ENCODE measurements around the gene BRD9. TPM values are rescaled to one million over a fixed set of nuclear protein-coding genes. Genes with fewer than 3 reads are reported as not detected.
A peak's percentile ranks its signal among the peaks of the same experiment; 100 is the strongest.

The BRD9 gene
- total RNA-seq, 1 donor from 2014 or later: 41.1 TPM

DNA sequence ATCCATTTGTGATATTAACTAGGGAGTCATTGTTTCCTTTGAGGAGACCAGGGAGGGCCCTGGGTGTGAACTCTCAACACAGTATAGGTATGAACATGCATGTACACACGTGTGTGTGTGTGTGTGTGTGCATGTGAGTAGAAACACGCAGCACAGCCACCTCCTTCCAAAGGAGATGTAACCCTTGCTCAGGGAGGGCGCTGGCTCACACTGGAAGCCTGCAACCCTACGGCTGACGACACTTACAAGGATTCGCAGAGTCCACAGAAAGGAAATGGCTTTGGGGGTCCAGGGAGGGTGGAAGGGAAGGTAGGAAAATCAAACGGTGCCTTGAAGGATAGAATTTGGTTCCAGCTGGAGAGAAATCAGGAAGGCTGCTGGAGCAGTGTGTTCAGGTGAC is 22.0 kb upstream of the BRD9 start:
- TF ChIP-seq CTCF (conservative IDR thresholded peaks at IDR 0.05; ENCODE audit: low read depth, low read length): no peak
- no peak for DNase-seq (ENCODE audit: low read depth)
- no peak overlapping the region for H3K4me3 ChIP-seq (ENCODE audit: low read depth, low read length)

GRCh38 chr5:914174-914573 is 21.6 kb upstream of the BRD9 start:
- TF ChIP-seq CTCF (conservative IDR thresholded peaks at IDR 0.05; ENCODE audit: low read depth, low read length): no peak
- DNase-seq (ENCODE audit: low read depth): no peak
- no peak overlapping the region for H3K4me3 ChIP-seq (ENCODE audit: low read depth, low read length)

DNA sequence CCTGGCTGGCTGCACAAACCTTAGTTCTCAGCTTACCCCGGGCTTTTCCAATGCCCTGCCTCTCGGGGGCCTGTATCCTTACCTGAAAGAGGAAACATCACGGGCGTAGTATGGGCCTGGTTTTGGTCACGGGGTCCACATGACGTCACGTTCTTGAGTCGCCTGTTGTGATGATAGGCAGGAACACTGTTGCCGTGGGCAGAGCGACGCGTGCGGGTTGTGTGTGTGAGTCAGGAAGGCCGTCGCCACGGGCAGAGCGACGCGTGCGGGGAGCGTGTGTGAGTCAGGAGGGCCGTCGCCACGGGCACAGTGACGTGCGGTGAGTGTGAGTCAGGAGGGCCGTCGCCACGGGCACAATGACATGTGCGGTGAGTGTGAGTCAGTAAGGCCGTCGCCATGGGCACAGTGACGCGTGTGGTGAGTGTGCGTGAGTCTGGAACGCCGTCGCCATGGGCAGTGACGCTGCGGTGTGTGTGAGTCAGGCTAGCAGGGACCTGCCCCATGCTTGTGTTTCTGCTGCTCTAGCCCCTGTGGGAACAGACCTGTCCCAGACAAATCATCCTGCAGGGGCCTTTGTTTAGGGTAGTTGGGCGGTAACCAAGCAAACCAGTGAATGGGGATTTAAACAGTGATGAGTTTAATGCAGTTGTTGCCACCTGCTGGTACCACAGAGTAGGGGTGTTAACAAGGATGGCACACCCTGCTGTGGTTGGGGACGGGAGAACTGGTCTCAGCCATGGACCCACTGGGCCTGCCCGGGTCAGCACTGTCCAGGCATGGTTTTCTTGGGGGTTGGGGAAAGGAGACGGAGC is 19.9 kb upstream of the BRD9 start:
- TF ChIP-seq CTCF (conservative IDR thresholded peaks at IDR 0.05; ENCODE audit: low read depth, low read length): peak; percentile 28
- H3K4me3 ChIP-seq (ENCODE audit: low read depth, low read length): no peak overlapping the region
- DNase-seq (ENCODE audit: low read depth): no peak

DNA sequence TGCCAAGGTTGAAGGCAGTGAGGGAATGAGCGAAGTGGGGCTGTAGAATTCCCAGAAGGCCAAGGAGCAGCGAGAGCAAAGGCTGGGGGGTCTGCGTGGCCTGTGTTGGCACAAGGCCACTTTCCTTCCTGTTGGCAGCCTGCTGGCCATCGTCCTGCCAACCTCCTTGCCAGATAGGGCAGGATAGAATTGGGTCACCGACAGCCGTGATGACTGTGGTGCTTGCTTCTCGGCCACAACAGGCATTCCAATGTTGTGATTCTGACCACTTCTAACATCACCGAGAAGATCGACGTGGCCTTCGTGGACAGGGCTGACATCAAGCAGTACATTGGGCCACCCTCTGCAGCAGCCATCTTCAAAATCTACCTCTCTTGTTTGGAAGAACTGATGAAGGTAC is 19.0 kb upstream of the BRD9 start:
- DNase-seq (ENCODE audit: low read depth): no peak
- H3K4me3 ChIP-seq (ENCODE audit: low read depth, low read length): no peak overlapping the region
- TF ChIP-seq CTCF (conservative IDR thresholded peaks at IDR 0.05; ENCODE audit: low read depth, low read length): no peak

GRCh38 chr5:910769-911160 is 18.2 kb upstream of the BRD9 start:
- H3K4me3 ChIP-seq (ENCODE audit: low read depth, low read length): no peak overlapping the region
- no peak for DNase-seq (ENCODE audit: low read depth)
- no peak for TF ChIP-seq CTCF (conservative IDR thresholded peaks at IDR 0.05; ENCODE audit: low read depth, low read length)

DNA sequence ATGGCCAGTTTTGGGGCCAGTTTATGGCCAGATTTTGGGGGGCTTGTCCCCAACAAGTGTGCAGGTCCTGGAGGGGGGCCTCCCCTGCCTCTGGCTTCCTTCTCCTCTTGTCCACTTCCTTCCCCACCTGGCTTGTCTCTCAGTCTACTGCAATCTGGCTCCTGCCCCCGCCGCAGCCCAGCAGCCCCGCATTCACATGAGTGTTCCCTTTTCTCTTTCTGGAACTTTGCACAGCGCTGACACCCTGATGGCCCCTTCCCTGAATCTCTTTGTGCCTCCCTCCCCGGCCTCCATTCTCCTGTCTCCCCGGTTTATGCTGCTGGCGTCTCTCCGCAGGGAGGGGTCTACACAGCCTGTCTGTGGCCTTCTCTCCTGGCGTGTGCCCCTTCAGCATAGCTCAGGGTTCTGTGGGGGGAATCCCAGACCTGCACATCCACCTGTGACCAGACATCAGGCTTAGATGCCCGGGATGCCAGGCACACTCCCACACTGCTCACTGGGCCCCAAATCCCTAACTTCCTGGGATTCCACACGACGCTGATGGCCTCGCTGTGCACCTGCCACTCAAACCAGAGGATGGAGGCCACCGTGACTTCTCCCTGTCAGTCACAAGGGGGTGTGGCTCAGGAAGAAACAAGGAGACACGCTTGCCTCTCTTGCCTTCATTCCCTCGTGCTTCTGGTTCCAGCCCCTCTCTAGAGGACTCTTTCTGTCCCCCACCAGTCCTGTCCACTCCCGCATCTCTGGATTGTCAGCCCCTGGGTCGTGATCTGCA is 17.6 kb upstream of the BRD9 start:
- DNase-seq (ENCODE audit: low read depth): no peak
- no peak for TF ChIP-seq CTCF (conservative IDR thresholded peaks at IDR 0.05; ENCODE audit: low read depth, low read length)
- no peak overlapping the region for H3K4me3 ChIP-seq (ENCODE audit: low read depth, low read length)

Measured in epithelial cell of proximal tubule (primary cell).